GM23338 (cell line): ENCODE measurements around the gene GALNT9.

Experiments used
- CREB1 ChIP-seq: fragments of 250-450 bp; sonication (Bioruptor Pico); IDR thresholded peaks from 2 replicates; pipeline ENCODE4 v1.5.0; 2020; ENCODE audit warnings: low read depth, mild to moderate bottlenecking, moderate library complexity
- CTCF ChIP-seq, 2 experiments: fragments of 200-600 bp in 1 of 2; sonication (generic) in 1 of 2; conservative IDR thresholded peaks; 2 replicates each; pipeline versions ENCODE4 v1.5.1 to v1.6.1; 2016 to 2017; ENCODE audit warnings: antibody characterized with exemption in 2 of 2, low read depth in 2 of 2, mild to moderate bottlenecking in 2 of 2, moderate library complexity in 1 of 2
- EZH2 ChIP-seq: fragments of 200-600 bp; sonication (generic); IDR thresholded peaks from one replicate; pipeline ENCODE4 v1.8.0; 2017; ENCODE audit warnings: antibody characterized with exemption, mild to moderate bottlenecking, low read depth; ENCODE audit not compliant: unreplicated experiment
- JUNB ChIP-seq: IDR thresholded peaks from one replicate; pipeline ENCODE4 v1.6.1; 2016; ENCODE audit warnings: antibody characterized with exemption; ENCODE audit not compliant: unreplicated experiment
- POLR2AphosphoS5 ChIP-seq: IDR thresholded peaks from 2 replicates; pipeline ENCODE4 v1.6.1; 2016; ENCODE audit warnings: antibody characterized with exemption, low read depth
- REST ChIP-seq: IDR thresholded peaks from one replicate; pipeline ENCODE4 v1.6.1; 2018; ENCODE audit warnings: antibody characterized with exemption; ENCODE audit not compliant: unreplicated experiment

GRCh38 chr12:132152953-132153352 lies 176.4 kb downstream of the GALNT9 start:
- TF ChIP-seq CTCF (conservative IDR thresholded peaks at IDR 0.05; ENCODE audit: low read depth in 2 of 2): no peak
- TF ChIP-seq POLR2AphosphoS5: no peak
- TF ChIP-seq CREB1 (CRISPR knock-in tag): no peak
- no peak for TF ChIP-seq EZH2
- TF ChIP-seq REST: no peak
- TF ChIP-seq JUNB: no peak
